Superior temporal gyrus (tissue), 1 donor: ENCODE measurements around the gene SCNN1B.

ENCODE experiments used
- DNase-seq: peaks from one replicate; pipeline ENCODE4 v3.0.0-alpha.2; 2016; ENCODE audit errors: extremely low spot score

The SCNN1B gene

DNA sequence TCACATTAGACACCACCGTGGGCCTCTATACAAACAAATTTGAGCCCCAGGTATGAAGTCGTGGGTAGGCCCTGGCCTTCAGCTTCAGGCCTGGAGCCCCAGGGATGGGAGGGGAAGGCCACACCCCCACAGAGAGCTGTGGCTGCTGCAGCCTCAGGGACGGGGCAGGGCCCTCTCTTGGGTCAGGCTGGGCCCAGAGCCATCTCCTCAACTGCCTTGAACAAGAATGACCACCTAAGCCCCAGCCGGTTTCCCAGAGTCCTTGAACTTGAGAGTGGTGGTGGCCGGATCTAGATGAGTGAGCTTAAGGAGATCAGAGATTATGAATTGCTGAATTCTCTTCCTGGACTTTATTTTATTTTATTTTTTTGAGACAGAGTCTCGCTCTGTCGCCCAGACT, 18.6 kb downstream of the SCNN1B start:
- no peak for DNase-seq

DNA sequence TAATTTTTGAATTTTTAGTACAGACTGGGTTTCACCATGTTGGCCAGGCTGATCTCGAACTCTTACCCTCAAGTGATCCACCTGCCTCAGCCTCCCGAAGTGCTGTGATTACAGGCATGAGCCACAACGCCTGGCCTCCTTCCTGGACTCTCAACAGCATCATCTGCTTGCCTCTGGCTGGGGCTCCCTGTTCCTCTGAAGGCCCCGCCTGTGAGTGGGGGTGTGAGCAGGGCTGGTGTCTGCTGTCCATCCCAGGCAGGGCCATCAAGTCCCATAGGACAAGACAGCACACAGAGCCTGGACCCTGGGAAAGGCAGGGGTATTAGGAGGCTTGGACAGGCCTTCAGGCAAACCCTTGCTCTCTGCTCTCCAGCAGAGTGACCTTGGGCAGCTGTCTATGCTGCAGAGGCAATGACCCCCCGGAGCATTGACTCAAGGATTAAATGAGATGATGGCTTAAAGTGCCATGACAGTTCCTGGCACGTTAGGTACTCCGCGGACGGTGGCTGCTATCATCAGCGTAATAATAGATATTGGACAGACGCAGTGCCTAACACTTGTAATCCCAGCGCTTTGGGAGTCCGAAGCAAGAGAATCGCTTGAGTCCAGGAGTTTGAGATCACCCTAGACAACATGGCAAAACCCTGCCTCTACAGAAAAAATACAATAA, 19.2 kb downstream of the SCNN1B start:
- DNase-seq: no peak

DNA sequence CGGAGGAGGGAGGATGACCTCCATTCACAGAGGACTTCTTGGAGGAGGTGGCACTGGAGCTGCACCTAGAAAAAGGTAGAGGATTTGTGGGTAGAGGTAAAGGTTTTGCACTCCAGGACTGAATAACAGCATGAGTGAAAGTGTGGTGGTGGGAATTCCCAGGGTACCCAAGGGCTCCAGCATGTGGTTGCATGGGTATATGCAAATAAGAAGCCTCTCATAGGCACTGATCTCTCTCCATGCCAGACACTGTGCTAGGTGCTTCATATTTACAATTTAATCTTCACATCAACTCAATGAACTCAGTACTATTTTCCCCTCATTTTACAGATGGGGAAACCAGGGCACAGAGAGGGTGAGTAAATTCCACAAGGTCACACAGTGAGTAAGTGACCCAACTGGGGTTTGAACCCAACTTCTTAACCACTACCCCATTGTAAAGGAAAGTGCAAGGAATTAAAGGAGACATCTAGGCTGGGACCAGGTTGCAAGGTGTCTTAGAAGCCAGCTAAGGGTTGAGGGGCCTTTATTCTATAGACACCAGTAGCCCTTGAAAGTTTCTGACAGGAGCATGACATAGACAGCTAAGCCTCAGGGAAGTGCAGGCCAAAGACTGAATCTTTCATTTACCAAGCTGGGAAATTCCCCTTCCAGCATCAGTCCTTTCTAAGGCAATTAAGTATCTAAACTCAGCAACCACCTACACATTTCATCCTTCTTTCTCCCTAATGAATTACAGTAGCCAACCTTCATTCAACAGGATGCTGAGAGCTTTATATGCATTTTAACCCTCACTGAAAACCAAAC, 21.3 kb downstream of the SCNN1B start:
- DNase-seq: no peak

- no peak for DNase-seq
Measured at GRCh38 chr16:23324727-23325126, 22.6 kb downstream of the SCNN1B start.

GRCh38 chr16:23327836-23328235, 25.7 kb downstream of the SCNN1B start:
- DNase-seq: no peak

DNA sequence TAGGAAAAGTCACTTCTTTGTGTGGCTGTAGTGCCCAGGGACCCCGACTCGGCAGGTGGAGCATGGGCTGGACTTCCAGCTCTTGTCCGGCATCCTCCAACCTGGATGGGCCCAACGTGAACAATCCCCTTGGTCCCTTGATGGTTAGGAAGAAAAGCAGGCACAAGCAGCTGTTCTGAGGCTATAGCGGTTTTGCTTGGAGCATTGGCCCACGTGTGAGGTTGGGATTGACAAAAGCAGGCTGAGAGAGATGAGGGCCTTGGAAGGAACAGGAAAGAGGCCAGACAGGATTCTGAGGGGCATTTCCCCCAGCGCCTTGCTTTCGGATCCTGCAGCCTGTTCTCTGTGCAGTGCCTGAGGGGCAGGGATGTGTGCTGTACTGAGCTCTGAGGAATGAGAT, 28.1 kb downstream of the SCNN1B start:
- DNase-seq: no peak

DNA sequence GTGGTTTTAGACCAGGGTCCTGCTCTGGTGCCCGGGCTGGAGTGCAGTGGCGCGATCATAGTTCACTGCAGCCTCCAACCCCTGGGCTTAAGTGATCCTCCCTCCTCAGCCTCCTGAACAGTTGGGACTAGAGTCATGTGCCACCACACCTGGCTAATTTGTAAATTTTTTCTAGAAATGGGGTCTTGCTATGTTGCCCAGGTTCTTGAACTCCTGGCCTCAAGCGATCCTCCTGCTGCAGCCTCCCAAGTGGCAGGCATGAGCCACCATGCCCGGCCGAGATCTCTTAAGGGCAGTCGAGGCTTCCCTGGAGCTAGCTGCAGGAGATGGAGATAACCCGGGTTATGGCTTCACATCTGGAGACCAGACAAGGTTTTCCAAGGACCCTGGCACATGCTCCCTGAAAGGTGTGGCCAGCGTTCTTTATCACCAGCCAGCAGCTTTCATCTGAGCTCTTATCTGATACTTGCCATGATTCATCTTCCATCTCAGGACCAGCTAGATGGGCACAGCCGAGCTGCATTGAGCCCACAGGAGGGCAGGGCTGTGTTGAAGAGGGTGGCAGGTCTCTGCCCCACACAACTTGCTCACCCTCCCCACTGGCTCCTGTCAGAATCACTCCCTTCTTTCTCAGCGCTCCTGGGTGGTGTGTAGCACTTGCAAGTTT, 28.6 kb downstream of the SCNN1B start:
- no peak for DNase-seq

- no peak for DNase-seq
Measured at GRCh38 chr16:23333034-23333579, 31.0 kb downstream of the SCNN1B start.

DNA sequence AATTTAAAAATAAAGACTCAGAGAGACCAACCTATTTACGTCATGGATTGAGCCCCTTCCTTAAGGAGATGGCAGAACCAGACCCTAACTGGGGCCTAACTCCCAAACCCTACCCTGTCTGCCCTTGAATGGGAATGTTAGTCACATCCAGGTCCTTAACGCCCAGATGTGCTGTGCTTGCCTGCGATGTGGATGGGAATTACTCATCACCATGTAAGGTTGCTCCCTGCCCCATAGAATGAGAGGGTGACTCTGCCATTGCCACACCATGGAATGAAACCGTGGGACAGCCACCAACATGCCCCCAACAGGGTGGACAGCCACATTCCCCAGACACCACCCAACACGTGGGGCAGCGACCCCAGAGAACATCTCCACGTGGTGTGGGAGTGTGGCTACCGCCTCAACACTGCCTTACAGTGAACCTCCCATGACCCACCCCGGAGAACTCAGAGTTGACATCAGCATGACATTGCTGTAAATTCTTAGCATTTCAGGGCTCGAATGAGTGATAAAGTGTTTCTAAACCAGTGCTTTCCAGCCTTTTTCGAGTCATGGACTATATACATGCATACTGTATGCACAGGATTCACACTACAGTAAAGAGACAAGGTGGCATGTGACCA, 31.8 kb downstream of the SCNN1B start:
- no peak for DNase-seq

DNA sequence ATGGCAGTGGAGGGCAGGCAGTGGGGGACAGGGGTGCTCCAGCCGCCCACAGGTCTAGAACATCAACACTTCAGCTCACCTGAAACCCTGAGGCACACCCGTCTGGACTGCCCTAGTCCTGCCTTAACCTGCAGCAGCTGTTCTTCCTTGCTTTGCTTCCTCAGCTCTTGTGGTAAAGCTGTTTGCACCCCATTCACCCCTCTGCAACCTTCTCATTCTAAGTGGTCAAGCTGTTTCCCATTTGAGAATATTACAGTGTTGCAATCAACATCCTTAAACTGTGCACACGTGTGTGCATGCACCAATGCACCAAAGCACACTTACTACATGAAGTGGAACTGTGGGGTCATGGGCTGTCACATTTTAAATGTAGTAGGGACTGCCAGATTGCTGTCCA, 32.4 kb downstream of the SCNN1B start:
- no peak for DNase-seq

DNA sequence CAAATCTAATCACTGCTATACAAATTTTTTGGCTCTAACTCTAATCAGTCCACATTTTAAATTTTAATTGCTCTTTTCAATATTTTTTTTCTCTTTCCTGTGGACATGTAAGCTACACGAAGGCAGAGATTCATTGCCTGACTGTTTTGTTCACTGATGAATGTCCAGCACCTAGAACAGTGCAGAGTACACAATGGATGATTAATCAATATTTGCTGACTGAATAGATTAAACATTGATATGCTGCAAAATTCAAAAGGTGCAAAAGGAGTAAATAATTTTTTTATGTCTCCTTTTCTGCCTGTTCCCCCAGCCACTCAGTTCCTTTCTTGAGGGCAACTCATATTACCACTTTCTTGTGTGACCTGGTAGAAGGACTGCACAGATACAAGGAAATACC, 32.8 kb downstream of the SCNN1B start:
- no peak for DNase-seq

DNA sequence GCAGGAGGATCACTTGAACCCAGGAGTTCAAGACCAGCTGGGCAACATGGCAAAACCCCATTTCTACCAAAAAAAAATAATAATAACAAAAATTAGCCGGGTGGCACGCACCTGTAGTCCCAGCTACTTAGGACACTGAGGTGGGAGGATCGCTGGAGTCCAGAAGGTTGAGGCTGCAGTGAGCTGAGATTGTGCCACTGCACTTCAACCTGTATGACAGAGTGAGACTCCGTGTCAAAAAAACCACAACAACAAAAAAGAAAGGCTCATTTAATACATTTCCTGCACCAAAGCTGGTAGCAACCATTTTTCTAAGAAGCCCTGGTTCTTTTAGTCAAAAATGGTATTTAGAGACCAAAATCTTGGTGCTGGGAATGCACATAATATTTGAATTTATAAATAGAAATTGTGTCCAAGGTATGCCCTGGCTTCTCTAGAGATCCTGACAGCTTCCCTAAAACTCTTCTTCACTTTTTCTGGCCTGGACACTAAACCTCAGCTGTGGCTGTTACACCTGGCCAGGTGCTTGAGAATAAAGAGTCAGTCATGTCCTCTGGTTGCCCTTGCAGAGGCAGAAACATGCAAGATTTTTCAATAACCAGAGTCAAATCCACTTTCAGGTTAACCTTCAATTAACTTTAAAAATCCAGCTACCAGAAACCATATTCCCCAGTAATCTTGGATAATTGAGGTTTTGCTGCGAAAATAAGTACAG, 35.9 kb downstream of the SCNN1B start:
- no peak for DNase-seq

DNA sequence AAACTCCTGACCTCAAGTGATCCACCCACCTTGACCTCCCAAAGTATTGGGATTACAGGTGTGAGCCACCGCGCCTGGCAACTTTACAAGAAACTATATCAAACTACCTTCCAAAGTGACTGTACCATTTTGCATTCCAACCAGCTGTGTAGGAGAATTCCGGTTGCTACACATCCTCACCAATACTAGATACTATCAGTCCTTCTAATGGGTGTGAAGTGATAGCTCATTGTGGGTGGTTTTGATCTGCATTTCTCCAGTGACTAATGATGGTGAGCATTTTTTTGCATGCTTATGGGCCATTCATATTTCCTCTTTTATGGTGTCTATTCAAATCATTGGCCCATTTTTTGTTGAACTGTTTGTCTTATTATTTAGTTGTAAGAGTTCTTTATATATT, 37.7 kb downstream of the SCNN1B start:
- DNase-seq: no peak

DNA sequence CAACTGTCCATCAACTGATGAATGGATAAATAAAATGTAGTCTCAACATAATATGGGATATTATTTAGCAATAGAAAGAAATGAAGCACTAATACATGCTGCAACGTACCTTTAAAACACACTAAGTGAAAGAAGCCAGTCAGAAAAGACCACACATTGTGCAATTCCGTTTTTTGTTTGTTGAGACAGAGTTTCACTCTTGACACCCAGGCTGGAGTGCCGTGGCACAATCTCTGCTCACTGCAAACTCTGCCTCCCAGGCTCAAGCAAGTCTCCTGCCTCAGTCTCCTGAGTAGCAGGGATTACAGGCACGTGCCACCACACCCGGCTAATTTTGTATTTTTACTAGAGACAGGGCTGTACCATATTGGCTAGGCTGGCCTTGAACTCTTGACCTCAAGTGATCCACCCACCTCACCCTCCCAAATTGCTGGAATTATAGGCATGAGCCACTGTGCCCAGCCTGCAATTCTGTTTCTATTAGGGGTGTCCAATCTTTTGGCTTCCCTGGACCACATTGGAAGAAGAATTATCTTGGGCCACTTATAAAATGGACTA, 40.1 kb downstream of the SCNN1B start:
- no peak for DNase-seq

- no peak for DNase-seq
Measured at GRCh38 chr16:23343643-23344612, 41.8 kb downstream of the SCNN1B start.

- no peak for DNase-seq
Measured at GRCh38 chr16:23345237-23345636, 43.1 kb downstream of the SCNN1B start.

GRCh38 chr16:23348579-23349469, 46.7 kb downstream of the SCNN1B start:
- DNase-seq: no peak

DNA sequence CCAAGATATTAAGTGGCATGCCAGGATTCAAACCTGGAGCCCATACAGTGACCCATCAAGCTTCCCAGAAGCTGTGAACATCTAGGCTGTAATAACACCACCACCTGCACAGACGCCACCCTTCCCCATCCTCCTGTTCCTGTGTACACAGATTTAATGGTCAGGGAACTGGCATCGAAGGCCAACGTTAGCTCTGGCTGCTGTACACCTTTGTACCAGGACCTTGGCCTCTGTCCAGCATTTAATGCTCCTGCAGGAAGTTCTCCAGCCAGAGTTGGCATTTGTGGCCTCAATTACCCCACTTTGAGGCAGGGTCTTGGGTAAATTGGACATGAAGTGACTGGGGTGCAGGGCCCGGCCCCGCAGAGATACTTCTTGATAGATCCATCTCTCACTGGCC, 49.3 kb downstream of the SCNN1B start:
- DNase-seq: no peak

GRCh38 chr16:23353440-23353839, 51.3 kb downstream of the SCNN1B start:
- no peak for DNase-seq
